Measurements from ENCODE around the gene CHRM5. TPM values are rescaled to one million over a fixed set of nuclear protein-coding genes. Genes with fewer than 3 reads are reported as not detected.

Gene CHRM5
- total RNA-seq, 1 experiment from 2014 or later, result not detected

DNA sequence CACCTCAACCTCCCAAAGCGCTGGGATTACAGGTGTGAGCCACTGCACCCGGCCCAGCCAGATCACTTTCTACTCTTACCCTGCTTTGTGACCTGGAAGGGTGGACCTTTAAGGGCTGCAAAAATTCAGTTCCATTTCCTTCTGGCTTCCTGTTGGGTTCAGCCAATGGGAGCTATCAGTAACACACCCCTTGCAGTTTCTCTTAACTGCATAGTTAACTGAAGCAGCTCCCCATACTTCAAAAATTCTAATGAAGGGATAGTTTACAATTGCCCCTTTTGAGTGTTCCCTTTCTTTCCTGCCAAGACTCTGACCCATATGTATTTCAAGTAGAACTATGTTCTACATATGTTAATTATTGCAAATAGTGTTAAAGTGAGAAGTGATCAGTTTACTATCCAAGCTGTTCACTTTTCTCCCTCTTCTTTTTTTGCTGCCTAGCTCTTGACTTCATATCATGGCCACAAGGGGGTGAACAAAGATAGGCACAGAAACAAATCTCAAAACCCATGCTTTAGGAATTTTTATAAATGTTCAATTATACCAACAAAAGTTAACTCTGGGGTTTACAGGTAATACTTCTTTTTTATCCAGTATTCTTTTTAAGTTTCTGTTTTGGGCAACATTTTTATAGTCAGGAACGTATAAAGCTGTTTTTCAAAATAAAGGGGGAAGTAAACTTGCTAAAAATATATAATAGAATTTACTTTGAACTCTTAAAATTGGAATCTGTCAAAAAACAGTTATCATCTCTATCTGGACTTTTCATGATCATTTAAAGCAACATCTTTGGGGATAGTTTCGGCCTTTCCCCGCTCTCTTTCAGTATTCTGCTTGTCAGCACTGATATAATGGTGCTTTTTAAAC is 141.7 kb downstream of the CHRM5 start:
- CTCF ChIA-PET, result interaction anchor here (0.5 to 2.1 kb wide), 17 partner anchors 9 to 811 kb away, joined by 3 to 42 read pairs (median 4); partner anchors contain the start of genes GOLGA8B, KATNBL1, LPCAT4 and NOP10
- DNase-seq (ENCODE audit: low read depth, low spot score) (peak; percentile 29), ATAC-seq (peak; percentile 72; the same call in 1 of the 2 replicates)
- H3K27me3 ChIP-seq (ENCODE audit: insufficient read depth, low read length), result no peaks in the 10 kb centered on the region
- POLR2A ChIA-PET, result interaction anchor here (0.8 to 1.0 kb wide), 2 partner anchors 100 to 478 kb away, joined by 3 to 4 read pairs; partner anchors contain the start of gene KATNBL1
- H3K9me2 ChIP-seq (ENCODE audit: insufficient read depth), result no peaks in the 10 kb centered on the region
- BruUV-seq (replicated peaks), result no TSS peak
- RAD21 ChIA-PET (ENCODE audit: low non-redundant PET in 1 of 2, low total read pairs in 2 of 2, uncharacterized antibody in 2 of 2, unreplicated experiment in 2 of 2), result interaction anchor here (0.9 to 1.2 kb wide), 2 partner anchors 100 to 258 kb away, joined by 4 to 9 read pairs; partner anchors contain the start of gene KATNBL1 (in 1 of the 2)
- no peak overlapping the region for H3K4me2 ChIP-seq (ENCODE audit: low read length)
- no peak overlapping the region for H3K9ac ChIP-seq (ENCODE audit: low read length)
- H2AFZ ChIP-seq (ENCODE audit: low read depth, low read length, poor library complexity, severe bottlenecking), result peak overlapping the region; percentile 29
- no peaks in the 10 kb centered on the region for H4K20me1 ChIP-seq (ENCODE audit: insufficient read depth)
- no peak overlapping the region for H3K27ac ChIP-seq (ENCODE audit: low read depth, low read length)
- H3K4me1 ChIP-seq (ENCODE audit: control insufficient read depth in 1 of 2, insufficient read depth in 2 of 2, low read length in 2 of 2), result peaks cover 0 to 3% of the 10 kb centered on the region in 2 experiments; a peak in 1 of 4 replicates
- no peak overlapping the region for H3K4me3 ChIP-seq (replicated peaks in 1 of 2; ENCODE audit: low read depth in 1 of 2, low read length in 2 of 2)
- intact Hi-C loops (cut with micrococcal nuclease), result loop anchor here (1.0 kb wide), 3 partner anchors 100 to 478 kb away; partner anchors contain the start of genes KATNBL1 and LPCAT4
- no peaks in the 10 kb centered on the region for H3K79me2 ChIP-seq (ENCODE audit: insufficient read depth, low read length)
- TF ChIP-seq ZFX (IDR thresholded peaks at IDR 0.05) (no peak), RAD21 (IDR thresholded peaks at IDR 0.05; ENCODE audit: low read depth) (peak; percentile 82), ELF1 (IDR thresholded peaks at IDR 0.05; ENCODE audit: borderline replicate concordance, low read depth) (no peak)
- TF ChIP-seq, protein P1, sequence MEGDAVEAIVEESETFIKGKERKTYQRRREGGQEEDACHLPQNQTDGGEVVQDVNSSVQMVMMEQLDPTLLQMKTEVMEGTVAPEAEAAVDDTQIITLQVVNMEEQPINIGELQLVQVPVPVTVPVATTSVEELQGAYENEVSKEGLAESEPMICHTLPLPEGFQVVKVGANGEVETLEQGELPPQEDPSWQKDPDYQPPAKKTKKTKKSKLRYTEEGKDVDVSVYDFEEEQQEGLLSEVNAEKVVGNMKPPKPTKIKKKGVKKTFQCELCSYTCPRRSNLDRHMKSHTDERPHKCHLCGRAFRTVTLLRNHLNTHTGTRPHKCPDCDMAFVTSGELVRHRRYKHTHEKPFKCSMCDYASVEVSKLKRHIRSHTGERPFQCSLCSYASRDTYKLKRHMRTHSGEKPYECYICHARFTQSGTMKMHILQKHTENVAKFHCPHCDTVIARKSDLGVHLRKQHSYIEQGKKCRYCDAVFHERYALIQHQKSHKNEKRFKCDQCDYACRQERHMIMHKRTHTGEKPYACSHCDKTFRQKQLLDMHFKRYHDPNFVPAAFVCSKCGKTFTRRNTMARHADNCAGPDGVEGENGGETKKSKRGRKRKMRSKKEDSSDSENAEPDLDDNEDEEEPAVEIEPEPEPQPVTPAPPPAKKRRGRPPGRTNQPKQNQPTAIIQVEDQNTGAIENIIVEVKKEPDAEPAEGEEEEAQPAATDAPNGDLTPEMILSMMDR (IDR thresholded peaks at IDR 0.05 in 2 of 3, conservative IDR thresholded peaks at IDR 0.05 in 1 of 3; ENCODE audit: borderline replicate concordance in 1 of 3, insufficient read depth in 1 of 3, low read depth in 2 of 3, low read length in 2 of 3), result peak; percentile 74 to 88 (median 78)
- no peaks in the 10 kb centered on the region for H3K9me3 ChIP-seq (ENCODE audit: control insufficient read depth in 1 of 2, insufficient read depth in 1 of 2, low read depth in 1 of 2, low read length in 2 of 2)
- H3K36me3 ChIP-seq (ENCODE audit: control insufficient read depth in 1 of 2, insufficient read depth in 2 of 2, low read length in 2 of 2), result no peaks in the 10 kb centered on the region

DNA sequence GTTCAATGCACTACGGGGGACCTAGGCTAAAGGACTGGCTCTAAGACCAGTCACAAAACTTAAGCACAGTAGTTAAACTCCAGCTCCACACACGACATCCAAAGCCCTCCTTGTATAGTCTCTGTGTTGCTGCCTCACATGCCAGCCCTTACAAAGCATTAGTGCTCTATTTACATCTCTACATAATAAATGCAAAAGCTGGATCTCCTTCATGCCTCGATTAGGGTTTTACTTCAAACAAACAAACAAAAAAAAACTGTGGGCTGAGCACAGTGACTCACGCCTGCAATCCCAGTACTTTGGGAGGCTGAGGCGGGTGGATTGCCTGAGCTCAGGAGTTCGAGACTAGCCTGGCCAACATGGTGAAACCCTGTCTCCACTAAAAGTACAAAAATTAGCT is 143.2 kb downstream of the CHRM5 start:
- Histone ChIP-seq H3K4me2 (ENCODE audit: low read length) (no peak overlapping the region), H4K20me1 (ENCODE audit: insufficient read depth) (no peaks in the 10 kb centered on the region), H3K9me3 (ENCODE audit: control insufficient read depth in 1 of 2, insufficient read depth in 1 of 2, low read depth in 1 of 2, low read length in 2 of 2) (no peaks in the 10 kb centered on the region), H3K9me2 (ENCODE audit: insufficient read depth) (no peaks in the 10 kb centered on the region), H3K4me3 (replicated peaks in 1 of 2; ENCODE audit: low read depth in 1 of 2, low read length in 2 of 2) (no peak overlapping the region), H2AFZ (ENCODE audit: low read depth, low read length, poor library complexity, severe bottlenecking) (no peak overlapping the region), H3K27me3 (ENCODE audit: insufficient read depth, low read length) (no peaks in the 10 kb centered on the region), H3K36me3 (ENCODE audit: control insufficient read depth in 1 of 2, insufficient read depth in 2 of 2, low read length in 2 of 2) (no peaks in the 10 kb centered on the region), H3K27ac (ENCODE audit: low read depth, low read length) (no peak overlapping the region), H3K4me1 (ENCODE audit: control insufficient read depth in 1 of 2, insufficient read depth in 2 of 2, low read length in 2 of 2) (peaks cover 0 to 3% of the 10 kb centered on the region in 2 experiments; a peak in 1 of 4 replicates), H3K79me2 (ENCODE audit: insufficient read depth, low read length) (no peaks in the 10 kb centered on the region), H3K9ac (ENCODE audit: low read length) (no peak overlapping the region)
- CTCF ChIA-PET, result interaction anchor here (2.1 kb wide), 1 partner anchor 98 kb away, joined by 42 read pairs; the partner anchor contains the start of gene KATNBL1
- POLR2A ChIA-PET, result no interaction called here
- DNase-seq (ENCODE audit: low read depth, low spot score) (no peak), ATAC-seq (no peak)
- RAD21 ChIA-PET (ENCODE audit: low non-redundant PET in 1 of 2, low total read pairs in 2 of 2, uncharacterized antibody in 2 of 2, unreplicated experiment in 2 of 2), result no interaction called here
- no TSS peak for BruUV-seq (replicated peaks)
- intact Hi-C loops (cut with micrococcal nuclease), result no loop called here
- no peak for TF ChIP-seq YY1 (IDR thresholded peaks at IDR 0.05; ENCODE audit: extremely low read depth, insufficient replicate concordance, low read depth, low read length)
- TF ChIP-seq TCF7L2 (IDR thresholded peaks at IDR 0.05; ENCODE audit: borderline replicate concordance, extremely low read depth, insufficient read depth, insufficient read length), result no peak
- TF ChIP-seq RAD21 (IDR thresholded peaks at IDR 0.05; ENCODE audit: low read depth), result no peak
- TF ChIP-seq ZFX (IDR thresholded peaks at IDR 0.05), result no peak
- TF ChIP-seq, protein P2, sequence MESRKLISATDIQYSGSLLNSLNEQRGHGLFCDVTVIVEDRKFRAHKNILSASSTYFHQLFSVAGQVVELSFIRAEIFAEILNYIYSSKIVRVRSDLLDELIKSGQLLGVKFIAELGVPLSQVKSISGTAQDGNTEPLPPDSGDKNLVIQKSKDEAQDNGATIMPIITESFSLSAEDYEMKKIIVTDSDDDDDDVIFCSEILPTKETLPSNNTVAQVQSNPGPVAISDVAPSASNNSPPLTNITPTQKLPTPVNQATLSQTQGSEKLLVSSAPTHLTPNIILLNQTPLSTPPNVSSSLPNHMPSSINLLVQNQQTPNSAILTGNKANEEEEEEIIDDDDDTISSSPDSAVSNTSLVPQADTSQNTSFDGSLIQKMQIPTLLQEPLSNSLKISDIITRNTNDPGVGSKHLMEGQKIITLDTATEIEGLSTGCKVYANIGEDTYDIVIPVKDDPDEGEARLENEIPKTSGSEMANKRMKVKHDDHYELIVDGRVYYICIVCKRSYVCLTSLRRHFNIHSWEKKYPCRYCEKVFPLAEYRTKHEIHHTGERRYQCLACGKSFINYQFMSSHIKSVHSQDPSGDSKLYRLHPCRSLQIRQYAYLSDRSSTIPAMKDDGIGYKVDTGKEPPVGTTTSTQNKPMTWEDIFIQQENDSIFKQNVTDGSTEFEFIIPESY (IDR thresholded peaks at IDR 0.05; ENCODE audit: extremely low read depth, insufficient replicate concordance, low read length), result no peak
- TF ChIP-seq ELF1 (IDR thresholded peaks at IDR 0.05; ENCODE audit: borderline replicate concordance, low read depth), result no peak
- TF ChIP-seq POLR2A (IDR thresholded peaks at IDR 0.05; ENCODE audit: borderline replicate concordance, extremely low read depth, insufficient read depth, insufficient read length), result no peak
- no peak for TF ChIP-seq FOSL1 (IDR thresholded peaks at IDR 0.05; ENCODE audit: low read depth)
- TF ChIP-seq, protein P3, sequence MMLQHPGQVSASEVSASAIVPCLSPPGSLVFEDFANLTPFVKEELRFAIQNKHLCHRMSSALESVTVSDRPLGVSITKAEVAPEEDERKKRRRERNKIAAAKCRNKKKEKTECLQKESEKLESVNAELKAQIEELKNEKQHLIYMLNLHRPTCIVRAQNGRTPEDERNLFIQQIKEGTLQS (IDR thresholded peaks at IDR 0.05), result no peak
- TF ChIP-seq ZNF274 (IDR thresholded peaks at IDR 0.05; ENCODE audit: low read depth, low read length), result no peak
- TF ChIP-seq JUND (IDR thresholded peaks at IDR 0.05), result no peak
- no peak for TF ChIP-seq CBX3 (IDR thresholded peaks at IDR 0.05; ENCODE audit: low read depth)
- TF ChIP-seq SRF (IDR thresholded peaks at IDR 0.05; ENCODE audit: low read depth), result no peak
